ENCODE measurements around the gene SMIM27. TPM values are rescaled to one million over a fixed set of nuclear protein-coding genes. Genes with fewer than 3 reads are reported as not detected.
A peak's percentile ranks its signal among the peaks of the same experiment; 100 is the strongest.

Gene SMIM27
- total and polyA plus RNA-seq, 8 donors = 3.5 to 14.4 (median 6.9) TPM

DNA sequence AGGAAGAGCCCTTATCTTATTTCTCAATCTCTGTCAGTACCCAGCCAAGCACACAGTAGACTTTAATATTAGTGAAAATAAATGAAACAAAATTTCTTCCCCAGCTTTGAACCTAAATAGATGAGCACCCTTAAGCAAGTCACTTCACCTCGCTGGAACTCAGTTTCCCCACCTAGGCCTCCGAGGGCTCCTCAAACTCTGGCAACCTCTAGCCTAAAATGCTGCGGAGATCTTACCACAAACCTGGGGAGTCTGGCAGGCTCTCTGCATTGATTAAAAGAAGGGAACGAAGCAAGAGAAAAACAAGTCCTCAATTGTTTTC lies 26.5 kb upstream of the SMIM27 start:
- no peak for FAIRE-seq
- peak overlapping the region; percentile 47 to 75 (median 54) for H3K4me3 ChIP-seq
- no peak for DNase-seq
- H3K36me3 ChIP-seq = no peaks in the 10 kb centered on the region
- intact Hi-C loops (cut with DNase I) = no loop called here
- H3K27me3 ChIP-seq = no peaks in the 10 kb centered on the region
- TF ChIP-seq, protein P1, sequence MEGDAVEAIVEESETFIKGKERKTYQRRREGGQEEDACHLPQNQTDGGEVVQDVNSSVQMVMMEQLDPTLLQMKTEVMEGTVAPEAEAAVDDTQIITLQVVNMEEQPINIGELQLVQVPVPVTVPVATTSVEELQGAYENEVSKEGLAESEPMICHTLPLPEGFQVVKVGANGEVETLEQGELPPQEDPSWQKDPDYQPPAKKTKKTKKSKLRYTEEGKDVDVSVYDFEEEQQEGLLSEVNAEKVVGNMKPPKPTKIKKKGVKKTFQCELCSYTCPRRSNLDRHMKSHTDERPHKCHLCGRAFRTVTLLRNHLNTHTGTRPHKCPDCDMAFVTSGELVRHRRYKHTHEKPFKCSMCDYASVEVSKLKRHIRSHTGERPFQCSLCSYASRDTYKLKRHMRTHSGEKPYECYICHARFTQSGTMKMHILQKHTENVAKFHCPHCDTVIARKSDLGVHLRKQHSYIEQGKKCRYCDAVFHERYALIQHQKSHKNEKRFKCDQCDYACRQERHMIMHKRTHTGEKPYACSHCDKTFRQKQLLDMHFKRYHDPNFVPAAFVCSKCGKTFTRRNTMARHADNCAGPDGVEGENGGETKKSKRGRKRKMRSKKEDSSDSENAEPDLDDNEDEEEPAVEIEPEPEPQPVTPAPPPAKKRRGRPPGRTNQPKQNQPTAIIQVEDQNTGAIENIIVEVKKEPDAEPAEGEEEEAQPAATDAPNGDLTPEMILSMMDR (IDR thresholded peaks at IDR 0.05) = no peak
- ATAC-seq = no peak
- peak overlapping the region; percentile 58 to 84 (median 76) for H3K27ac ChIP-seq
- WGBS, 2 donors = 0 to 1% methylated on average over 4 of the region's 4 CpGs
- H3K9me3 ChIP-seq = no peaks in the 10 kb centered on the region
- H3K4me1 ChIP-seq = peaks cover 7 to 25% (median 16%) of the 10 kb centered on the region in 3 donors

- peak; percentile 83 to 94 (median 88) for ATAC-seq
- TF ChIP-seq, protein P1 (IDR thresholded peaks at IDR 0.05) = peak in 1 of 4 donors; percentile 18
- 0 to 1% methylated on average over 37 of the region's 37 CpGs for WGBS, 2 donors
- H3K36me3 ChIP-seq = no peaks in the 10 kb centered on the region
- H3K9me3 ChIP-seq = no peaks in the 10 kb centered on the region
- peak; percentile 80 for FAIRE-seq
- H3K4me1 ChIP-seq = peaks cover 7 to 25% (median 16%) of the 10 kb centered on the region in 3 donors
- peak; percentile 87 to 95 (median 90) for DNase-seq
- no peaks in the 10 kb centered on the region for H3K27me3 ChIP-seq
- intact Hi-C loops (cut with DNase I) = no loop called here
- H3K27ac ChIP-seq = peak within 1 kb of the TSS; percentile 58 to 84 (median 76)
- H3K4me3 ChIP-seq = peak within 1 kb of the TSS; percentile 47 to 75 (median 54)
Measured at GRCh38 chr9:32526041-32526706, 26.0 kb upstream of the SMIM27 start, which contains the start of gene RIGI. Gene RIGI, minus strand, starts transcription at chr9:32526196. Its CDS starts 30 bp downstream, at chr9:32526166.

- Histone ChIP-seq H3K4me1 (peaks cover 7 to 25% (median 12%) of the 10 kb centered on the region in 3 donors), H3K27ac (peak overlapping the region; percentile 58 to 84 (median 76)), H3K4me3 (peak overlapping the region in 3 of 4 donors; percentile 47 to 75 (median 59)), H3K9me3 (no peaks in the 10 kb centered on the region), H3K27me3 (no peaks in the 10 kb centered on the region), H3K36me3 (no peaks in the 10 kb centered on the region)
- intact Hi-C loops (cut with DNase I) = no loop called here
- ATAC-seq = no peak
- no peak for DNase-seq
- no peak for FAIRE-seq
- TF ChIP-seq, protein P1 (IDR thresholded peaks at IDR 0.05) = no peak
- 4 to 6% methylated on average over 2 of the region's 2 CpGs for WGBS, 2 donors
Measured at GRCh38 chr9:32526707-32527048, 25.4 kb upstream of the SMIM27 start.

DNA sequence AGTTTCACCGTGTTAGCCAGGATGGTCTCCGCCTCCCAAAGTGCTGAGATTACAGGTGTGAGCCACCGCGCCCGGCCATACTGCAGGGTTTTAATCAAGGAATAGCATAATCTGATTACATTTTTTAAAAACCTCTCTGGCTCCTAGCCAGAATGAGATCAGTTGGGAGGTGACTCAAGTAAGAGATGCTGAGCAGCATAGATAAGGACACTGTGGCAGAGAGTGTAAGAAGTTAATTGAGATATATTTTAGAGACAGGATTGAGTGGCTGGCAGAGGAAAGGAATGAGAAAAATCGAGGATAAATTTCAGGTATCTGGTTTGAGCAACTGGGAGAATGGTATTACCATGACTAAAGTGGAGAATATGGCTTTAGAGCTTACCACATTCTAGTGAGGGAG lies 18.8 kb upstream of the SMIM27 start:
- Histone ChIP-seq H3K4me3 (no peak overlapping the region), H3K27ac (no peak overlapping the region), H3K4me1 (no peaks in the 10 kb centered on the region), H3K36me3 (no peaks in the 10 kb centered on the region), H3K9me3 (no peaks in the 10 kb centered on the region), H3K27me3 (no peaks in the 10 kb centered on the region)
- ATAC-seq (no peak), DNase-seq (no peak), FAIRE-seq (no peak)
- TF ChIP-seq, protein P1 (IDR thresholded peaks at IDR 0.05) = no peak
- intact Hi-C loops (cut with DNase I) = no loop called here
- WGBS, 2 donors = 93 to 97% methylated on average over 6 of the region's 6 CpGs

- DNase-seq (no peak), ATAC-seq (no peak), FAIRE-seq (no peak)
- H3K36me3 ChIP-seq = no peaks in the 10 kb centered on the region
- intact Hi-C loops (cut with DNase I) = no loop called here
- TF ChIP-seq, protein P1 (IDR thresholded peaks at IDR 0.05) = no peak
- WGBS, 2 donors = 95 to 96% methylated on average over 4 of the region's 4 CpGs
- no peaks in the 10 kb centered on the region for H3K27me3 ChIP-seq
- H3K27ac ChIP-seq = no peak overlapping the region
- no peaks in the 10 kb centered on the region for H3K4me1 ChIP-seq
- H3K4me3 ChIP-seq = no peak overlapping the region
- no peaks in the 10 kb centered on the region for H3K9me3 ChIP-seq
Measured at GRCh38 chr9:32533816-32534215, 18.3 kb upstream of the SMIM27 start.
